HepG2 (cell line): ENCODE measurements around the gene PLXNC1. TPM values are rescaled to one million over a fixed set of nuclear protein-coding genes. Genes with fewer than 3 reads are reported as not detected.

Experiments
- FOXJ3 ChIP-seq: sonication (generic); formaldehyde crosslinking; IDR thresholded peaks from 2 replicates; pipeline ENCODE4 v1.4.0; 2020; ENCODE audit warnings: missing genetic modification reagents, mild to moderate bottlenecking, borderline replicate concordance
- REL ChIP-seq: sonication (generic); formaldehyde crosslinking; conservative IDR thresholded peaks from 2 replicates; pipeline ENCODE4 v1.8.0; 2022; ENCODE audit warnings: mild to moderate bottlenecking, missing genetic modification reagents, moderate library complexity
- ZBTB1 ChIP-seq: sonication (generic); formaldehyde crosslinking; IDR thresholded peaks from 2 replicates; pipeline ENCODE4 v1.4.0; 2020; ENCODE audit warnings: missing genetic modification reagents, borderline replicate concordance
- ZNF318 ChIP-seq: sonication (generic); formaldehyde crosslinking; IDR thresholded peaks from 2 replicates; pipeline ENCODE4 v1.4.0; 2020; ENCODE audit warnings: mild to moderate bottlenecking, missing genetic modification reagents
- ZNF75D ChIP-seq: sonication (generic); formaldehyde crosslinking; IDR thresholded peaks from 2 replicates; pipeline ENCODE4 v1.8.1; 2023; ENCODE audit warnings: missing genetic modification reagents, mild to moderate bottlenecking, borderline replicate concordance
- polyA plus RNA-seq, 8 experiments: library from polyadenylated mRNA; depleted of rRNA in 3 of 8; stranded (reverse) in 7 of 8; unstranded in 1 of 8; fragments of >200 nt; fragmentation: Illumina TruSeq in 4 of 8; extraction: Trizol in 4 of 8; gene quantifications; 2 replicates each; pipeline versions ENCODE4 v1.2.1 to v1.2.3, GENCODE V29; 2011 to 2016; ENCODE audit warnings: low read depth in 4 of 8, missing spikeins in 1 of 8, mixed read lengths in 1 of 8; ENCODE audit not compliant: insufficient read depth in 1 of 8
- total RNA-seq, 5 experiments: library from RNA; depleted of rRNA; stranded (reverse); fragments of >200 nt; fragmentation: Illumina TruSeq; extraction: Trizol; gene quantifications; 2 replicates each; pipeline ENCODE4 v1.2.3, GENCODE V29; 2016; ENCODE audit warnings: low read depth in 1 of 5
- TF ChIP-seq, protein P1 (sequence below): sonication (generic); formaldehyde crosslinking; IDR thresholded peaks from 2 replicates; pipeline ENCODE4 v1.5.1; 2020; ENCODE audit warnings: mild to moderate bottlenecking, missing genetic modification reagents, moderate library complexity

The PLXNC1 gene
- total and polyA plus RNA-seq, 2 of the 13 experiments (the other 11 are each of a cell fraction or from before 2014, with no cell fraction given) = 6.6 to 11.2 TPM

GRCh38 chr12:94211021-94211420, 62.6 kb downstream of the PLXNC1 start (continued):
- TF ChIP-seq ZNF318 (CRISPR knock-in tag) (no peak), FOXJ3 (CRISPR knock-in tag) (no peak), REL (CRISPR knock-in tag) (no peak), ZNF75D (CRISPR knock-in tag) (no peak), ZBTB1 (CRISPR knock-in tag) (no peak)
- TF ChIP-seq, protein P1, sequence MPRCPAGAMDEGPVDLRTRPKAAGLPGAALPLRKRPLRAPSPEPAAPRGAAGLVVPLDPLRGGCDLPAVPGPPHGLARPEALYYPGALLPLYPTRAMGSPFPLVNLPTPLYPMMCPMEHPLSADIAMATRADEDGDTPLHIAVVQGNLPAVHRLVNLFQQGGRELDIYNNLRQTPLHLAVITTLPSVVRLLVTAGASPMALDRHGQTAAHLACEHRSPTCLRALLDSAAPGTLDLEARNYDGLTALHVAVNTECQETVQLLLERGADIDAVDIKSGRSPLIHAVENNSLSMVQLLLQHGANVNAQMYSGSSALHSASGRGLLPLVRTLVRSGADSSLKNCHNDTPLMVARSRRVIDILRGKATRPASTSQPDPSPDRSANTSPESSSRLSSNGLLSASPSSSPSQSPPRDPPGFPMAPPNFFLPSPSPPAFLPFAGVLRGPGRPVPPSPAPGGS (CRISPR knock-in tag) = no peak
